BE2C (cell line): ENCODE measurements around the gene CKS1B.

Experiments used
- DNase-seq: peaks from one replicate; pipeline ENCODE4 v3.0.0-alpha.2; 2020
- H3K27me3 ChIP-seq: fragments of 250-450 bp; sonication (Bioruptor Pico); 2 replicates; pipeline ENCODE4 v1.5.1; 2020; ENCODE audit warnings: mild to moderate bottlenecking
- H3K36me3 ChIP-seq: fragments of 250-450 bp; sonication (Bioruptor Pico); 2 replicates; pipeline ENCODE4 v1.5.1; 2020; ENCODE audit warnings: mild to moderate bottlenecking
- H3K4me1 ChIP-seq: fragments of 250-450 bp; sonication (Bioruptor Pico); 2 replicates; pipeline ENCODE4 v1.5.1; 2020
- H3K4me3 ChIP-seq: 2 replicates; pipeline ENCODE4 v1.5.1; 2011; ENCODE audit warnings: low read depth, low read length
- H3K9me3 ChIP-seq: fragments of 250-450 bp; sonication (Bioruptor Pico); 2 replicates; pipeline ENCODE4 v1.5.1; 2020
- TF ChIP-seq, protein P1 (sequence below): IDR thresholded peaks from 2 replicates; pipeline ENCODE4 v1.5.1; 2012; ENCODE audit warnings: mild to moderate bottlenecking, low read depth, low read length

Gene CKS1B

DNA sequence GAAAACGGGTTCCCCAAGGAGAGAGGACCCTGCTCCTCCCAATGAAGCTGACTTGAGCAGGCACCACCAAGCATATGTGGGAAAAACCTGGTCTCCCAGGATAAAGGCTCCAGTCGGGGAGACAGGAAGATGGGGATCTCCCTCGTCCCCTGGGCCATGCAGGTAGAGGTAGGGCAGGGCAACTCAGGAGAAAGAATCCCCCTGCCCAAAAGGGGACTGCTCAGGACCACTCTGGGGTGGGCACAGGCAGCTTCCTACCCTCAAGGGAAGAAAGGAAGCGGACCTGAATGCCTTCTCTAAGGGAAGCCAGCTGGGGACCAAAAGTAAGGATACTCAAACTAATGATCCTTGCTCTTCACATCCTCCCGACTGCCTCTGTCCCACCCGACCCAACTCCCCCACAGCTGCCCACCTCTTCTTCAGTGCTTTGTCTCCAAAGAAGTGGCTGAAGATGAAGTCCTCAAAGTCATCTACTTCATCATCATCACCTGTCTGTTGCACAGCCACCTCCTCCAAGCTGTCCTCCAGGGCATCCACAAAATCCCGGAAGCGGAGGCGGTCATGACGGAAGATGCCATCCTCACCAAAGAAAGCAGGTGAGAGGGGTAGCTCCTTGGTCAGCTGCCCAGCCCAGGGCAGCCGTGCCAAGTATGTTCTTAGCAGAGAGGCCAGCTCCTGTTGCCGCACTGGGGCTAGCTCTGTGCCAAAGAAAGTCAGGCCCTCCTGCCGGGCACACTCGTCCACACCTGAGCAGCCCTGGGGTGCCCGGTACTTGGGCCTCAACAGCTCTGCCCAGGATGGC lies 29.1 kb upstream of the CKS1B start:
- TF ChIP-seq, protein P1, sequence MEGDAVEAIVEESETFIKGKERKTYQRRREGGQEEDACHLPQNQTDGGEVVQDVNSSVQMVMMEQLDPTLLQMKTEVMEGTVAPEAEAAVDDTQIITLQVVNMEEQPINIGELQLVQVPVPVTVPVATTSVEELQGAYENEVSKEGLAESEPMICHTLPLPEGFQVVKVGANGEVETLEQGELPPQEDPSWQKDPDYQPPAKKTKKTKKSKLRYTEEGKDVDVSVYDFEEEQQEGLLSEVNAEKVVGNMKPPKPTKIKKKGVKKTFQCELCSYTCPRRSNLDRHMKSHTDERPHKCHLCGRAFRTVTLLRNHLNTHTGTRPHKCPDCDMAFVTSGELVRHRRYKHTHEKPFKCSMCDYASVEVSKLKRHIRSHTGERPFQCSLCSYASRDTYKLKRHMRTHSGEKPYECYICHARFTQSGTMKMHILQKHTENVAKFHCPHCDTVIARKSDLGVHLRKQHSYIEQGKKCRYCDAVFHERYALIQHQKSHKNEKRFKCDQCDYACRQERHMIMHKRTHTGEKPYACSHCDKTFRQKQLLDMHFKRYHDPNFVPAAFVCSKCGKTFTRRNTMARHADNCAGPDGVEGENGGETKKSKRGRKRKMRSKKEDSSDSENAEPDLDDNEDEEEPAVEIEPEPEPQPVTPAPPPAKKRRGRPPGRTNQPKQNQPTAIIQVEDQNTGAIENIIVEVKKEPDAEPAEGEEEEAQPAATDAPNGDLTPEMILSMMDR: no peak
- Histone ChIP-seq H3K4me3 (no peak overlapping the region), H3K4me1 (no peaks in the 10 kb centered on the region; the same call in 1 of the 2 replicates), H3K9me3 (no peaks in the 10 kb centered on the region), H3K27me3 (no peaks in the 10 kb centered on the region), H3K36me3 (no peaks in the 10 kb centered on the region)
- DNase-seq: no peak

DNA sequence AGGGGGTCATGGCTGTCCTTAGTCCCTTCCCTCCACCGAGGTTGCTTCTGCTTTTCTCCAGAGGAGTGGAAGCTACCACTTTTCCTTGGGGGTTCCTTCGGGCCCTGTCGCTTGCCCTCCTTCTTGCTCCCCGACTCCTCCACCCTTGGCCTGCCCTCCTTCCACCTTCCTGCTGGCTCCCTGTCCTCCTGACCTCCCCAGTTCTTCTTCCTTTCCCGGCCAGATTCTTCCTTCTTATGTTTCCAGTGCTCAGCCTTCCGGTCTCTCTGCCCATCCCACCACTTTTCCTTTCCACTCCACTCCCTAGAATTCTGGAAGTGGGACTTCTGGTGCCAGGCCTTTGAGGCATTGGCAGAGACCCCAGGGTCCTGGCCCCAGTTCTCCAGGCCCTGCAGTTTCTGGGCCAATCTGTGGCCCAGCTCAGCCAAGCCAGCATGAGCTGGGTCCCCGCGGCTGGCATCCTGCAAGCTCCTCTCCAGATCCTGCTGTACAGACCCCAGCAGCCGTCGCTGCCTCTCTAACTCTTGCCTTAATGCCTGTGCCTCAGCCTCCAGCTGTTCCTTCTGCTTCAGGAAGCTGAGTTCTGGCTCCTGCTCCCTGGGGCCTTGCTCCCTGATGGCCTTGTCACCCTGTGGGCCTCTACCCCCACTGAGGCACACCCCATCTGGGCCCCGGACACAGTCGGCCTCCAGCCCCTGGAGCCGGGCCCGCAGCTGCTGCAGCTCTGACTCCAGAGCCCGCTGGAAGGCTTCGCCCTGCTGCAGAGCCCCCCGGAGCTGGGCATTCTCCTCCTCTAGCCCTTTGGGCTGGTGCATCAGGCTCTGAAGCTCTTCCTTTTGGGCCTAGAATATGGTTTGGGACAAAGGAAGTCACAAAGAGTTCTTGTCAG lies 28.3 kb upstream of the CKS1B start:
- DNase-seq: no peak
- Histone ChIP-seq H3K4me1 (no peaks in the 10 kb centered on the region; the same call in 1 of the 2 replicates), H3K9me3 (no peaks in the 10 kb centered on the region), H3K27me3 (no peaks in the 10 kb centered on the region), H3K4me3 (no peak overlapping the region), H3K36me3 (no peaks in the 10 kb centered on the region)
- TF ChIP-seq, protein P1: no peak

DNA sequence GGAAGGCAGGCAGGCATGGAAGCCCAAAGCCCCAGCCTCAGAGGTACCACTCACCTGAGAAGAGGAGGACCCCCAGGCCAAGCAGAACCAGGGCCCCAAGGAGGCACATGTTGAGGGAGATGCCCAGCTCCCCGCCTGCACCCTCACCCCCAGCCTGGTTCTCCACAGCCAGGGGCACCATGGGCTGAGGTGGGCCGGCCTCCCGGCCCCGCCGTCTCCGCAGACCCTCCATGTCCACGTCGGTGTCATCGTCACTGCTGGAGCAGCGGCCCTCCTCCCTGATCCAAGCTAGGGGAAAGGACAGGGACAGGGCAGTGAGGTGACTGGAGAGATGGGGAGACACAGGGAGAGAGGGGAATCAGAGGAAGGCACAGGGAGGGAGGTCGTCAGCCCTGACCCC lies 26.4 kb upstream of the CKS1B start:
- no peak for DNase-seq
- no peaks in the 10 kb centered on the region for H3K27me3 ChIP-seq
- no peaks in the 10 kb centered on the region for H3K9me3 ChIP-seq
- H3K36me3 ChIP-seq: no peaks in the 10 kb centered on the region
- no peaks in the 10 kb centered on the region; the same call in 1 of the 2 replicates for H3K4me1 ChIP-seq
- no peak overlapping the region for H3K4me3 ChIP-seq
- TF ChIP-seq, protein P1: no peak

DNA sequence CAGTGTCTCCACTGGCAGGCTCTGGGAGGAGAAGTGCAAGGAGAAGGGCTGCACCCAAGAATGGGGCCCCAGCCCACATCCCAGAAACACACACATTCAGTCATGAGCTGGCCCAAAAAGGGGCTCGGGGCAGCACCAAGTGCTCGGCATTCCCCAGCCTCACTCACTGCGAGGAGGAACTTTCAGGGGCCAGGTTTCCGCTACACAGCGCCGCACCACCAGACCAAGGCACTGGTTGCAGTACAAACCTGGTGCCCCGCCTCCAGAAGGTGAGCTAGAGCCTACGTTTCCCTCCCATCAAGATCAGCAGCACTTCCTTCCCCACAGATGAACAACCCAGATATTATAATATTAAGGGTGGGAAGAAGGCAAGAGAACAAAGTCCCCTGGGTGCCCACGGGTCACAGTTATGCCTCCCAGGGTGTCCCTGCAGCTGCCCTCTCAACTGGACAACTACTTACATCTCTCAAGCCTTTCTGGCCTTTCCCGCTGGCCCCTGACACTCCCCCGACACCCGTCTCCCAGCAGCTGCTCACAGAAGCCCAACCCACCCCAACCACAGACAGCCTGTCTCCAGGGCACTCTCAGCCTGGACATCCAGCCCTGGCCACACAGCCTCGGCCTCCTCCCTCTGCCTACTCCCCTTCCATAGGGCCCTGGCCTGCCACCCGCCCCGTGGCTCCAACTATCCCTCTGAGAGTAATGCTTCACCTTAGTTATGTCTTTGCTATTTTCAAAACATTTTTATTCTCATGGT lies 22.4 kb upstream of the CKS1B start:
- Histone ChIP-seq H3K4me1 (peaks cover 8% of the 10 kb centered on the region; the same call in 1 of the 2 replicates), H3K9me3 (no peaks in the 10 kb centered on the region), H3K27me3 (no peaks in the 10 kb centered on the region), H3K4me3 (no peak overlapping the region), H3K36me3 (no peaks in the 10 kb centered on the region)
- no peak for DNase-seq
- TF ChIP-seq, protein P1: no peak

DNA sequence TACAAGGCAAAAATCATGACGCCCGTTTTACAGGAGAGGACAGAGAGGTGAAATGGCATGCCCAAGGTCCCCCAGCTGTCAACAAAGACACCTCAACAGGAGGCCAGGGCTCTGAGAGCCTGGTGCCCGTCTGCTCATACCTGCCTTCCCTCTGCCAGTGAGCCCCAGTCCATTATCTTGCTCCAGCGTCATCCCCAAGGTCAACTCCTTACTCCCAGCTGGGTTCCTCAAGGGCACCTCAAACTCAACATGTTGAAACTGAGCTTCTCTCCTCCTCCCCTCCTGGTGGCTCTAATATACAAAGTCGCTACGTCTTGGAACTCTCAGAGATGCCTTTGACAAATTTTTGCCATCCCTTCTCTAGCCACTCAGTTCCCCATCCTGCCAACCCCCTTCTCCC lies 21.8 kb upstream of the CKS1B start:
- Histone ChIP-seq H3K9me3 (no peaks in the 10 kb centered on the region), H3K27me3 (no peaks in the 10 kb centered on the region), H3K36me3 (no peaks in the 10 kb centered on the region), H3K4me1 (peaks cover 8% of the 10 kb centered on the region; the same call in 1 of the 2 replicates), H3K4me3 (no peak overlapping the region)
- TF ChIP-seq, protein P1: no peak
- DNase-seq: no peak
